HEK293 (cell line): ENCODE data around the gene AP1B1.
"Not testable (repeated sequence)": the region's sequence is repeated elsewhere in the genome, so short reads cannot be mapped to it uniquely, and the experiment has no call there.

ENCODE experiments used
- CTCF ChIA-PET: fragments of 350-600 bp; formaldehyde crosslinking; extraction: SDS; loops from one replicate; lab custom pipeline; 2021; ENCODE audit warnings: antibody characterized with exemption; lab: Yijun Ruan, JAX
- POLR2A ChIA-PET: fragments of 300-600 bp; formaldehyde crosslinking; extraction: SDS; loops from one replicate; lab custom pipeline; 2020; ENCODE audit warnings: antibody characterized with exemption, inconsistent platforms; lab: Yijun Ruan, JAX
- H3K27ac ChIP-seq: fragments of 200-500 bp; sonication (Bioruptor generic); 2 replicates; pipeline ENCODE4 v1.5.1; 2014; ENCODE audit warnings: low read depth, low read length, control low read depth, inconsistent platforms; ENCODE audit errors: extremely low read depth
- H3K36me3 ChIP-seq, 2 experiments: fragments of 200-500 bp in 1 of 2; sonication (Bioruptor generic) in 1 of 2; 1 replicate in 1 of 2; 2 replicates in 1 of 2; pipeline ENCODE4 v1.5.1; 2014 to 2017; ENCODE audit warnings: inconsistent platforms in 2 of 2, low read length in 2 of 2; ENCODE audit not compliant: control insufficient read depth in 2 of 2, insufficient read depth in 1 of 2
- H3K4me1 ChIP-seq: fragments of 200-500 bp; sonication (Bioruptor generic); 2 replicates; pipeline ENCODE4 v1.5.1; 2014; ENCODE audit warnings: mild to moderate bottlenecking, low read length, inconsistent platforms; ENCODE audit not compliant: control insufficient read depth, insufficient read depth
- H3K4me3 ChIP-seq: 2 replicates; pipeline ENCODE4 v1.5.1; 2011; ENCODE audit warnings: low read depth, mild to moderate bottlenecking, control low read depth, low read length, moderate library complexity
- H3K9me3 ChIP-seq: fragments of 200-500 bp; sonication (Bioruptor generic); 2 replicates; pipeline ENCODE4 v1.5.1; 2014; ENCODE audit warnings: low read depth, low read length, inconsistent platforms; ENCODE audit not compliant: control insufficient read depth, insufficient read depth
- KLF1 ChIP-seq: fragments of 450-650 bp; formaldehyde crosslinking; IDR thresholded peaks from 2 replicates; pipeline ENCODE4 v1.5.1; 2016; ENCODE audit warnings: missing biosample characterization, missing genetic modification characterization
- KLF7 ChIP-seq: fragments of 450-650 bp; formaldehyde crosslinking; IDR thresholded peaks from 2 replicates; pipeline ENCODE4 v1.5.1; 2016; ENCODE audit warnings: missing biosample characterization, missing genetic modification characterization, borderline replicate concordance
- ZFP69B ChIP-seq: fragments of 450-650 bp; formaldehyde crosslinking; IDR thresholded peaks from 2 replicates; pipeline ENCODE4 v1.5.1; 2016; ENCODE audit warnings: missing biosample characterization, missing genetic modification characterization
- ZNF121 ChIP-seq: fragments of 450-650 bp; formaldehyde crosslinking; IDR thresholded peaks from 2 replicates; pipeline ENCODE4 v1.5.1; 2016; ENCODE audit warnings: missing biosample characterization, missing genetic modification characterization
- ZNF132 ChIP-seq: fragments of 450-650 bp; formaldehyde crosslinking; IDR thresholded peaks from 2 replicates; pipeline ENCODE4 v1.5.1; 2017; ENCODE audit warnings: missing biosample characterization, missing genetic modification characterization, borderline replicate concordance
- ZNF140 ChIP-seq: fragments of 450-650 bp; formaldehyde crosslinking; IDR thresholded peaks from 2 replicates; pipeline ENCODE4 v1.5.1; 2016; ENCODE audit warnings: missing biosample characterization, missing genetic modification characterization
- ZNF2 ChIP-seq: fragments of 450-650 bp; formaldehyde crosslinking; IDR thresholded peaks from 2 replicates; pipeline ENCODE4 v1.5.1; 2016; ENCODE audit warnings: missing biosample characterization, missing genetic modification characterization
- TF ChIP-seq, protein P1 (sequence below): fragments of 450-650 bp; formaldehyde crosslinking; IDR thresholded peaks from 2 replicates; pipeline ENCODE4 v1.5.1; 2016; ENCODE audit warnings: missing biosample characterization, missing genetic modification characterization
- TF ChIP-seq, protein P2 (sequence below): fragments of 450-650 bp; formaldehyde crosslinking; IDR thresholded peaks from 2 replicates; pipeline ENCODE4 v1.5.1; 2016; ENCODE audit warnings: missing biosample characterization, missing genetic modification characterization, borderline replicate concordance
- TF ChIP-seq, protein P3 (sequence below): fragments of 450-650 bp; formaldehyde crosslinking; IDR thresholded peaks from 2 replicates; pipeline ENCODE4 v1.5.1; 2017; ENCODE audit warnings: missing biosample characterization, missing genetic modification characterization
- TF ChIP-seq, protein P4 (sequence below): fragments of 450-650 bp; formaldehyde crosslinking; IDR thresholded peaks from 2 replicates; pipeline ENCODE4 v1.5.1; 2016; ENCODE audit warnings: missing biosample characterization, missing genetic modification characterization
- TF ChIP-seq, protein P5 (sequence below): fragments of 450-650 bp; formaldehyde crosslinking; IDR thresholded peaks from 2 replicates; pipeline ENCODE4 v1.5.1; 2016; ENCODE audit warnings: missing biosample characterization, missing genetic modification characterization, borderline replicate concordance

Gene AP1B1

DNA sequence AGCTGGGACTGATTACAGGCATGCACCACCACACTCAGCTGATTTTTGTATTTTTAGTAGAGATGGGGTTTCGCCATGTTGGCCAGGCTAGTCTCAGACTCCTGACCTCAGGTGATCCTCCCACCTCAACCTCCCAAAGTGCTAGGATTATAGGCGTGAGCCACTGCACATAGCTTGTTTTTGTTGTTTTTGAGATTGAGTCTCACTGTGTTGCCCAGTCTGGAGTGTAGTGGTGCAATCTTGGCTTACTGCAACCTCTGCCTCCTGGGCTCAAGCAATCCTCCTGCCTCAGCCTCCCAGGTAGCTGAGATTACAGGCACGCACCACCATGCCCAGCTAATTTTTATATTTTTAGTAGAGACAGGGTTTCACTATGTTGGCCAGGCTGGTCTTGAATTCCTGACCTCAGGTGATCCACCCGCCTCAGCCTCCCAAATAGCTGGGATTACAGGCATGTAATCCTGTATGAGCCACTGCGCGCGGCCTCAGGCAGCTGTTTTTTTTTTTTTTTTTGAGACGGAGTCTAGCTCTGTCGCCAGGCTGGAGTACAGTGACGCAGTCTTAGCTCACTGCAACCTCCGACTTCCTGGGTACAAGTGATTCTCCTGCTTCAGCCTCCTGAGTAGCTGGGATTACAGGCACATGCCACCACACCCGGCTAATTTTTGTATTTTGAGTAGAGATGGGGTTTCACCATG lies 31.0 kb downstream of the AP1B1 start:
- H3K4me1 ChIP-seq, POLR2A ChIA-PET: not testable (repeated sequence)
- TF ChIP-seq ZNF121 = peak; percentile 68
- TF ChIP-seq, all 188 proteins: peak for 1; not testable (repeated sequence) for 187
- not testable (repeated sequence) for H3K27ac ChIP-seq, H3K9me3 ChIP-seq, H3K4me3 ChIP-seq
- CTCF ChIA-PET = interaction anchor here (0.6 to 1.6 kb wide), 2 partner anchors 167 to 1632 kb away, joined by 3 to 4 read pairs; no protein-coding TSS in a partner anchor
- H3K36me3 ChIP-seq = peaks cover 24 to 90% of the 10 kb centered on the region in 2 experiments

DNA sequence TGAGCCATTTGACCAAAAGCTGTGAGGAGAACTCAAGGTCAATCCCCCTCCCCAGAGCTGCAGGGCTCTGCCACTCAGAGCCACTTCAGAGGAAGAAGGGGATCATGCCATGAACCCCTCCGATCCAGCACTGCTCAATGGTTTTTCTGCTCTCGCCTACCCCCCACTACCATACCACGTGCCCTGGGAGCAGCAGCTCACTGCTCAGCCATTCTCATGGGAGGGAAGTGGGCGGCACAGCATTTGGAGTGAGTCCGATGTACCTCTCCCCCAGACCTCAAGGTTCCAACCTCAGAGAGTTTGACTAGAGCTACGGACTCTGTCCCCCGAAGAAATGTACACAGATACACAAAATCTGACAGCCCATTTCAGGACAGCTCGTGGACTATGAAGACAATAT lies 34.5 kb downstream of the AP1B1 start:
- Histone ChIP-seq H3K4me1 (no peaks in the 10 kb centered on the region), H3K36me3 (peaks cover 48 to 99% of the 10 kb centered on the region in 2 experiments), H3K4me3 (no peak overlapping the region), H3K27ac (no peak overlapping the region), H3K9me3 (no peaks in the 10 kb centered on the region)
- ChIA-PET CTCF (interaction anchor here (0.6 kb wide), 1 partner anchor 347 kb away, joined by 3 read pairs; no protein-coding TSS in a partner anchor), POLR2A (interaction anchor here (0.9 to 1.2 kb wide), 2 partner anchors 10 to 53 kb away, joined by 4 to 13 read pairs; no protein-coding TSS in a partner anchor)
- TF ChIP-seq ZNF132 (tag by site-specific recombination) = no peak
- TF ChIP-seq, protein P1, sequence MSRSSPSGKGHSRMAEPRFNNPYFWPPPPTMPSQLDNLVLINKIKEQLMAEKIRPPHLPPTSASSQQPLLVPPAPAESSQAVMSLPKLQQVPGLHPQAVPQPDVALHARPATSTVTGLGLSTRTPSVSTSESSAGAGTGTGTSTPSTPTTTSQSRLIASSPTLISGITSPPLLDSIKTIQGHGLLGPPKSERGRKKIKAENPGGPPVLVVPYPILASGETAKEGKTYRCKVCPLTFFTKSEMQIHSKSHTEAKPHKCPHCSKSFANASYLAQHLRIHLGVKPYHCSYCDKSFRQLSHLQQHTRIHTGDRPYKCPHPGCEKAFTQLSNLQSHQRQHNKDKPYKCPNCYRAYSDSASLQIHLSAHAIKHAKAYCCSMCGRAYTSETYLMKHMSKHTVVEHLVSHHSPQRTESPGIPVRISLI (tag by site-specific recombination) = no peak
- TF ChIP-seq, protein P2, sequence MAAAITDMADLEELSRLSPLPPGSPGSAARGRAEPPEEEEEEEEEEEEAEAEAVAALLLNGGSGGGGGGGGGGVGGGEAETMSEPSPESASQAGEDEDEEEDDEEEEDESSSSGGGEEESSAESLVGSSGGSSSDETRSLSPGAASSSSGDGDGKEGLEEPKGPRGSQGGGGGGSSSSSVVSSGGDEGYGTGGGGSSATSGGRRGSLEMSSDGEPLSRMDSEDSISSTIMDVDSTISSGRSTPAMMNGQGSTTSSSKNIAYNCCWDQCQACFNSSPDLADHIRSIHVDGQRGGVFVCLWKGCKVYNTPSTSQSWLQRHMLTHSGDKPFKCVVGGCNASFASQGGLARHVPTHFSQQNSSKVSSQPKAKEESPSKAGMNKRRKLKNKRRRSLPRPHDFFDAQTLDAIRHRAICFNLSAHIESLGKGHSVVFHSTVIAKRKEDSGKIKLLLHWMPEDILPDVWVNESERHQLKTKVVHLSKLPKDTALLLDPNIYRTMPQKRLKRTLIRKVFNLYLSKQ (tag by site-specific recombination) = no peak
- TF ChIP-seq, protein P3, sequence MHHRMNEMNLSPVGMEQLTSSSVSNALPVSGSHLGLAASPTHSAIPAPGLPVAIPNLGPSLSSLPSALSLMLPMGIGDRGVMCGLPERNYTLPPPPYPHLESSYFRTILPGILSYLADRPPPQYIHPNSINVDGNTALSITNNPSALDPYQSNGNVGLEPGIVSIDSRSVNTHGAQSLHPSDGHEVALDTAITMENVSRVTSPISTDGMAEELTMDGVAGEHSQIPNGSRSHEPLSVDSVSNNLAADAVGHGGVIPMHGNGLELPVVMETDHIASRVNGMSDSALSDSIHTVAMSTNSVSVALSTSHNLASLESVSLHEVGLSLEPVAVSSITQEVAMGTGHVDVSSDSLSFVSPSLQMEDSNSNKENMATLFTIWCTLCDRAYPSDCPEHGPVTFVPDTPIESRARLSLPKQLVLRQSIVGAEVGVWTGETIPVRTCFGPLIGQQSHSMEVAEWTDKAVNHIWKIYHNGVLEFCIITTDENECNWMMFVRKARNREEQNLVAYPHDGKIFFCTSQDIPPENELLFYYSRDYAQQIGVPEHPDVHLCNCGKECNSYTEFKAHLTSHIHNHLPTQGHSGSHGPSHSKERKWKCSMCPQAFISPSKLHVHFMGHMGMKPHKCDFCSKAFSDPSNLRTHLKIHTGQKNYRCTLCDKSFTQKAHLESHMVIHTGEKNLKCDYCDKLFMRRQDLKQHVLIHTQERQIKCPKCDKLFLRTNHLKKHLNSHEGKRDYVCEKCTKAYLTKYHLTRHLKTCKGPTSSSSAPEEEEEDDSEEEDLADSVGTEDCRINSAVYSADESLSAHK = no peak
- TF ChIP-seq ZFP69B (tag by site-specific recombination) = no peak
- TF ChIP-seq, protein P4, sequence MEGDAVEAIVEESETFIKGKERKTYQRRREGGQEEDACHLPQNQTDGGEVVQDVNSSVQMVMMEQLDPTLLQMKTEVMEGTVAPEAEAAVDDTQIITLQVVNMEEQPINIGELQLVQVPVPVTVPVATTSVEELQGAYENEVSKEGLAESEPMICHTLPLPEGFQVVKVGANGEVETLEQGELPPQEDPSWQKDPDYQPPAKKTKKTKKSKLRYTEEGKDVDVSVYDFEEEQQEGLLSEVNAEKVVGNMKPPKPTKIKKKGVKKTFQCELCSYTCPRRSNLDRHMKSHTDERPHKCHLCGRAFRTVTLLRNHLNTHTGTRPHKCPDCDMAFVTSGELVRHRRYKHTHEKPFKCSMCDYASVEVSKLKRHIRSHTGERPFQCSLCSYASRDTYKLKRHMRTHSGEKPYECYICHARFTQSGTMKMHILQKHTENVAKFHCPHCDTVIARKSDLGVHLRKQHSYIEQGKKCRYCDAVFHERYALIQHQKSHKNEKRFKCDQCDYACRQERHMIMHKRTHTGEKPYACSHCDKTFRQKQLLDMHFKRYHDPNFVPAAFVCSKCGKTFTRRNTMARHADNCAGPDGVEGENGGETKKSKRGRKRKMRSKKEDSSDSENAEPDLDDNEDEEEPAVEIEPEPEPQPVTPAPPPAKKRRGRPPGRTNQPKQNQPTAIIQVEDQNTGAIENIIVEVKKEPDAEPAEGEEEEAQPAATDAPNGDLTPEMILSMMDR (tag by site-specific recombination) = no peak
- TF ChIP-seq, protein P5, sequence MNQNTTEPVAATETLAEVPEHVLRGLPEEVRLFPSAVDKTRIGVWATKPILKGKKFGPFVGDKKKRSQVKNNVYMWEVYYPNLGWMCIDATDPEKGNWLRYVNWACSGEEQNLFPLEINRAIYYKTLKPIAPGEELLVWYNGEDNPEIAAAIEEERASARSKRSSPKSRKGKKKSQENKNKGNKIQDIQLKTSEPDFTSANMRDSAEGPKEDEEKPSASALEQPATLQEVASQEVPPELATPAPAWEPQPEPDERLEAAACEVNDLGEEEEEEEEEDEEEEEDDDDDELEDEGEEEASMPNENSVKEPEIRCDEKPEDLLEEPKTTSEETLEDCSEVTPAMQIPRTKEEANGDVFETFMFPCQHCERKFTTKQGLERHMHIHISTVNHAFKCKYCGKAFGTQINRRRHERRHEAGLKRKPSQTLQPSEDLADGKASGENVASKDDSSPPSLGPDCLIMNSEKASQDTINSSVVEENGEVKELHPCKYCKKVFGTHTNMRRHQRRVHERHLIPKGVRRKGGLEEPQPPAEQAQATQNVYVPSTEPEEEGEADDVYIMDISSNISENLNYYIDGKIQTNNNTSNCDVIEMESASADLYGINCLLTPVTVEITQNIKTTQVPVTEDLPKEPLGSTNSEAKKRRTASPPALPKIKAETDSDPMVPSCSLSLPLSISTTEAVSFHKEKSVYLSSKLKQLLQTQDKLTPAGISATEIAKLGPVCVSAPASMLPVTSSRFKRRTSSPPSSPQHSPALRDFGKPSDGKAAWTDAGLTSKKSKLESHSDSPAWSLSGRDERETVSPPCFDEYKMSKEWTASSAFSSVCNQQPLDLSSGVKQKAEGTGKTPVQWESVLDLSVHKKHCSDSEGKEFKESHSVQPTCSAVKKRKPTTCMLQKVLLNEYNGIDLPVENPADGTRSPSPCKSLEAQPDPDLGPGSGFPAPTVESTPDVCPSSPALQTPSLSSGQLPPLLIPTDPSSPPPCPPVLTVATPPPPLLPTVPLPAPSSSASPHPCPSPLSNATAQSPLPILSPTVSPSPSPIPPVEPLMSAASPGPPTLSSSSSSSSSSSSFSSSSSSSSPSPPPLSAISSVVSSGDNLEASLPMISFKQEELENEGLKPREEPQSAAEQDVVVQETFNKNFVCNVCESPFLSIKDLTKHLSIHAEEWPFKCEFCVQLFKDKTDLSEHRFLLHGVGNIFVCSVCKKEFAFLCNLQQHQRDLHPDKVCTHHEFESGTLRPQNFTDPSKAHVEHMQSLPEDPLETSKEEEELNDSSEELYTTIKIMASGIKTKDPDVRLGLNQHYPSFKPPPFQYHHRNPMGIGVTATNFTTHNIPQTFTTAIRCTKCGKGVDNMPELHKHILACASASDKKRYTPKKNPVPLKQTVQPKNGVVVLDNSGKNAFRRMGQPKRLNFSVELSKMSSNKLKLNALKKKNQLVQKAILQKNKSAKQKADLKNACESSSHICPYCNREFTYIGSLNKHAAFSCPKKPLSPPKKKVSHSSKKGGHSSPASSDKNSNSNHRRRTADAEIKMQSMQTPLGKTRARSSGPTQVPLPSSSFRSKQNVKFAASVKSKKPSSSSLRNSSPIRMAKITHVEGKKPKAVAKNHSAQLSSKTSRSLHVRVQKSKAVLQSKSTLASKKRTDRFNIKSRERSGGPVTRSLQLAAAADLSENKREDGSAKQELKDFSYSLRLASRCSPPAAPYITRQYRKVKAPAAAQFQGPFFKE (tag by site-specific recombination) = no peak
- no peak for TF ChIP-seq KLF1 (tag by site-specific recombination)
- no peak for TF ChIP-seq KLF7
- TF ChIP-seq ZNF2 (tag by site-specific recombination) = no peak
- no peak for TF ChIP-seq ZNF140 (tag by site-specific recombination)
